NCI-H2081 treated with DMSO at 0.1 percent for 48 hours (cell line): ENCODE data around the gene CARMIL3.
A peak's percentile ranks its signal among the peaks of the same experiment; 100 is the strongest.
"Not testable (repeated sequence)": the region's sequence is repeated elsewhere in the genome, so short reads cannot be mapped to it uniquely, and the experiment has no call there.

ENCODE experiments used
- DNase-seq: peaks from one replicate; lab custom pipeline; 2025; lab: John Stamatoyannopoulos, UW

CARMIL3 gene

DNA sequence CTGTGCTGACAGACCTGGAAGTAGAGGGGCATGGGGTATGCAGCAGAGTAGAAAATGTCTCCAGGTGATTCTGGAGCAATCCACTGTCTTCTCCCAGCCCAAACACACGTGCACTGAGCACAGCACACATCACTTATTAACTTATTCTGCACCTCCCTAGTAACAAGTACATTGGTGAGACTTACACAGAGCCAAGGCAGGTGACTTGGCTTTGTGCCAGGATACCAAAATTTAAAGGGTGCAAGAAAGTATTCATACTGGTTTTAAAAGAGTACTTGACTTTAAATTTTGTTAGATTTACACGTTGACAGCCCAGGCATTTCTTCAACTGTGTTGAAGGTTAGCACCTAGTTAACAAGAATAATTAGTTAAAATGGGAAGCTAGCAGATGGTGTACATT is 11.1 kb upstream of the CARMIL3 start:
- DNase-seq: no peak

GRCh38 chr14:24042746-24043145 is 9.1 kb upstream of the CARMIL3 start:
- DNase-seq: no peak

DNA sequence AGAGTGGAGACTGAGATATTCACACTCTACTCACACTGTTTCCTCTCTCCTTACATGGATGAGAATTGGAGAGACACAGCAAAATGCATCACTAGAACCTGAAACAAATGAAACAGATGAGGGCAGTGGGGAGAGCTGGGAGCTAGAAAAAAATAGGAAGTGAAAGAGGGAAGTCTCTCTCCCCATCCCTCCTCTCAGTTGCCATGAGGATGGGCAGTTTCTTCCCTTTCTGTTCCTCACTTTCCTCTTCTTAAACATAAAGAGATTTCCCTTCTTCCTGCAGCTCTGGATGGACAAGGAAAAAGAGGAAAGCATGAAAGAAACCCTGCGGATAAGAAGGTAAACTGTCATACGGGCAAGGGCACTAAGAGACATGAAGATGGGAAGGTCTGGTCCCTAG is 2.8 kb upstream of the CARMIL3 start:
- DNase-seq: not testable (repeated sequence)

GRCh38 chr14:24050753-24051152 is 1.1 kb upstream of the CARMIL3 start:
- not testable (repeated sequence) for DNase-seq

- no peak for DNase-seq
Observed at GRCh38 chr14:24051176-24051788, 527 bp upstream of the CARMIL3 start.

GRCh38 chr14:24052656-24053547 is 1.1 kb downstream of the CARMIL3 start:
- DNase-seq: no peak

DNA sequence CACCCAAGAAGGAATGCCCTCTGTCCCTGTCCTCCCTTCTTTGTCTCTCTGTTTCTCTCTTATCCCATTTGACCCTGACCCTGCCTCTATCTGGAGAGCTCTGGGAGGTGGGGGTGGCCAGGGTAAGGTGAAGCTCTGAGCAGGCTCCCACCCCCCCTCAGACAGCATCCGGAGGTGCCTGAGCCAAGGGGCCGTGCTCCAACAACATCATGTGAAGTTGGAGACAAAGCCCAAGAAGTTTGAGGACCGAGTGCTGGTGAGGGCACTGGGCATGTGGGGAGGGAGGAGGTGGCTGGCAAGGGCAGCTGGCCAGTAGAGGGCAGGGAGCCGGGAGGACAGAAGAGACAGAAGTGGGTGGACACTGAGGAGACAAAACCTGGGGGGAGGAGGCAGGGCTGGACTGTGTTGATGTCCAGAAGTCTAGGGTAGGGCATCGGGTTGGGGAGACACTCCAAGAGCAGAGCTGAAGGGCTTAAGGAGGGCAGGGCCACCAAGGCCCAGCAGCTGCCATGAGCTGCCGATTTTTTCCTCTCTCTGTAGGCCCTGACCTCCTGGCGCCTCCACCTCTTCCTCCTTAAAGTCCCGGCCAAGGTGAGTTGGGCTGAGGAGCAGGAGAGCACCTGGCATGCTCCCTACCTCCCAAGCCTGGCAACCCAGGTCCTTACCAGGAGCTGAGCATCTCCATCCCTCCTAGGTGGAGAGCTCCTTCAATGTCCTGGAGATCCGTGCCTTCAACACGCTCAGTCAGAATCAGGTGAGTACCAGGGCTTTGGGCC is 1.9 kb downstream of the CARMIL3 start:
- no peak for DNase-seq

DNA sequence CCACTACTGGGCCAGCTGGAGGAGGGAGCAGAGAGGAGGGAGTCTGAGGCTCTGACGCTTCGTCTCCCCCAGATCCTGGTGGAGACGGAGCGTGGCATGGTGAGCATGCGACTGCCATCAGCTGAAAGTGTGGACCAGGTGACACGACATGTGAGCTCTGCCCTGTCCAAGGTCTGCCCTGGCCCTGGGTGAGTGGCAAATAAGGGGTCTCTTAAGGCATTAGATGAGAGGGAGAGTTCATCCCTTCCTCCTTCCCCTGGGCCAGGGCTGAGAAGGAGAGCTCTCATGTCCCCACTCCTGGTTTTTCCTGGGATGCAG is 2.5 kb downstream of the CARMIL3 start:
- no peak for DNase-seq

DNA sequence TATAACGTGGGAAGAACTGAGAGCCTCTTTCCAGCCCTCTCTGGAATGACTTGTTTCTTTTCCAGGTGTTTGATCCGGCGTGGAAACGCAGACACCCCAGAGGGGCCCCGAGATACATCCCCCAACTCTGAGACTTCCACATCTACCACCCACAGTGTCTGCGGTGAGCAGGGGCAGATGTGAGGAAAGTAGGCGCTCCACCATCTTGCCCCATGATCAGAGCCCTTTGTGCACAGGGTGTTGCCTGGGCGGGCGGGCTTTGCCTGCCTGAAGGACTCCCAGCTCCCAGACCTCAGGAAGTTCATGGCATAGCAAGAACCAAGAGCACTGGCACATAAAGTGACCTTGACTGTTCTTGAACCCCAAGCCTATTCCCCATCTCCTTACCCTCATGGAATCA is 2.8 kb downstream of the CARMIL3 start:
- no peak for DNase-seq

DNA sequence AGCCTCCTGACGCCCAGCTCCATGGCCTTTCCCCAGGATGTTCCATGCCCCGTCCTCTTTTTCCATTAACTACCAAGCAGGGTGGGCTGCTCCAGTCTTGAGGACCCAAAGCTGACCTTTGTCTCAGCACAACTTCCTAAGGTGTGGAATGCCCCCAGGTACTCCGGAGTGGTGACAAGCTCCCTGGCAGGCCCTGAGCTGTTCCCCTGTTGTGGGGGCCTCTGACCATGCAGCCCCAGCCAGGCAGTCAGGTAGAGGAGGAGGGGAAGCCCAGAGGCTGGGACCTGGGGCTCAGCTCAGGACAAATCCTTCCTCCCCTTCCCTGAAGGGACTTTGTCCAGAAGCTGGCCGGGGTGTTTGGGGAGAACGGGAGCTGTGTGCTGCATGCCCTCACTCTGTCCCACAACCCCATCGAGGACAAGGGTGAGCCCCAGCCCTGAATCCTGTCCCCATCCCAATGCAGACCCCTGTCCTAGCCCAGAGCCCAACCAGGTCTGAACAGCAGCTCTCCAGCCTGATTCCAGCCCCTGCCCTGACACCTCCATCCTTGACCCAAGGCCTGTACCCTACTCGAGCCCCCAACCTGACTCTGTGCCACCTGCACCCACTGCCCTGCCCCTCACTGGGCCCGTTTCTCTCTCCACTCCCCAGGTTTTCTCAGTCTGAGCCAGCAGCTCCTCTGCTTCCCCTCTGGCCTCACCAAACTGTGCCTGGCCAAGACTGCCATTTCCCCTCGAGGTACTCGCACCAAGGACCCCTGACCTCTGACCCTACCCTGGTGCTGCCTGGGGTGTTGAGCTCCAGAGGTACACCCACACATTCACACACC is 4.4 kb downstream of the CARMIL3 start:
- DNase-seq: no peak

- DNase-seq: no peak
Observed at GRCh38 chr14:24056800-24057184, 5.0 kb downstream of the CARMIL3 start.

DNA sequence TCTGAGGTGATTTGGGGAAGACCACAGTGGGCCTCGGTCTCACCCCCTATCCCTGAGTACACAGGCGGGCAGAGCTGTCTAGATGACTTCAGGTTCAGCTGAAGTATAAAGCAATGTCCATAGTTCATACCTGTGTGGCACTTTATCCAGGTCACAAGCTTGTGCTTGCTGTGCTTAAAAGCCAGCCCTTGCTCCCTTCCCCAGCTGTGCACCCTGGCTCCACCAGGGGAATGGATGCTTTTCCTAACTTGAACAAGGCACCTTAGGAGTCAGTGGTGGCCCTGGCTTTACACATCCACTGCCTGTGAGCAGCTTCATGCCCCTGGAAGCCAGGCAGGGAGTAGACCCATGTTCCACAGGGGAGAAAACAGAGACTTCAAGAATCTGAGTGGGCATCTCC is 5.5 kb downstream of the CARMIL3 start:
- DNase-seq: no peak

DNA sequence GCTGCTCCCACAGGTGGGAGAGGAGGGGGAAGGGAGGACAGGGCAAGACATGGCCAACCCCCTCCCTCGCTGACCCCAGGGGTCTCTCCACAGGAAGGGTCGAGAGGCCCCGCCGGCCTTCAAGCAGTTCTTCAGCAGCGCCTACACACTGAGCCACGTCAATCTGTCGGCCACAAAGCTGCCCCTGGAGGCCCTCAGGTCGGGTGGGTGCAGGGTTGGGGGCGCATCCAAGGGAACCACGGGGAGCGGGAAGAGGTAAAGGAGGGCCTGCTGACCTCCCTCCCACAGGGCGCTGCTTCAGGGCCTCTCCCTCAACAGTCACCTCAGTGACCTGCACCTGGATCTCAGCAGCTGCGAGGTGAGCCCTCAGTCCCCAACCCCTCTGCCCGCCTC is 6.1 kb downstream of the CARMIL3 start:
- no peak for DNase-seq

- peak; percentile 14 for DNase-seq
Observed at GRCh38 chr14:24058260-24058950, 6.6 kb downstream of the CARMIL3 start.

- DNase-seq: no peak
Observed at GRCh38 chr14:24058951-24059475, 7.2 kb downstream of the CARMIL3 start.

GRCh38 chr14:24059841-24060388 is 8.1 kb downstream of the CARMIL3 start:
- no peak for DNase-seq

- no peak for DNase-seq
Observed at GRCh38 chr14:24060443-24060842, 8.6 kb downstream of the CARMIL3 start.

GRCh38 chr14:24060984-24061913 is 9.4 kb downstream of the CARMIL3 start:
- DNase-seq: no peak

DNA sequence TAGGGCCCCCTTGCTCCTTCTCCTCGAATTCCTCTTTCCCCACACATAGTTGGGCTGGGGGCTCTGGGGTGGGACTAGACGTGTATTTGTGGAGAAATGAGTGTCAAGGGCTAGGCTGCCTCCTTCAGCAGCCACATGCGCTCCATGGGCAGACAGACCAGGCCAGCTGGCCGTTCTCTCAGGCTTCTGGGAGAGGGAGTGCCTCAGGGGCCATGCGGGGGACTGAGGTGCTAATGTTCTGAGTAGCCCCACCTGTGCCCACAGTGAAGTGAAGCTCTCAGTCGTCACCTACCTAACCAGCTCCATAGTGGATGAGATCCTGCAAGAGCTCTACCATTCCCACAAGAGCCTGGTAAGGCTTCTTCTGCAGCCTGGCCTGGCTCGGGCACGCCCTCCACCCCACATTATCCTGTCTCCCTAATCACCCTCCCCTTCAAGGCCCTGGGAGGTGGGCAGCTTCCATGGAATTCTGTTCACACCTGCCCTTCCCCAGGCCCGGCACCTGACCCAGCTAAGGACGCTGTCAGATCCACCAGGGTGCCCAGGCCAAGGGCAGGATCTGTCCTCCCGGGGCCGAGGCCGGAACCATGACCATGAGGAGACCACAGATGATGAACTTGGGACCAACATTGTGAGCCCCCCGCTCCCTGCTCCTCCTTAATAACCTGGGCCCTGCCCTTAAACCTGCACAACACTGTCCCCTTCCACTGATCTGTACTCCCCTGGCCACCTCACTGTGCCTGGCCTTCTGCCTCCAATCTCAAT is 10.6 kb downstream of the CARMIL3 start:
- DNase-seq: no peak
